Mucosa of gallbladder (tissue), 1 donor: ENCODE results near the gene TMPRSS2. TPM values are rescaled to one million over a fixed set of nuclear protein-coding genes. Genes with fewer than 3 reads are reported as not detected.
A peak's percentile ranks its signal among the peaks of the same experiment; 100 is the strongest.
"Not testable (repeated sequence)": the region's sequence is repeated elsewhere in the genome, so short reads cannot be mapped to it uniquely, and the experiment has no call there.

ENCODE experiments used
- DNase-seq: peaks from one replicate; pipeline ENCODE4 v3.0.0-alpha.2; 2020; ENCODE audit warnings: low spot score
- total RNA-seq: library from RNA; stranded (reverse); gene quantifications from one replicate; pipeline ENCODE4 v1.2.1, GENCODE V29; 2021
- donor health status: DM: no; HTN: no; CAD: no.

The TMPRSS2 gene
- total RNA-seq, 1 donor from 2014 or later, result 147 TPM

DNA sequence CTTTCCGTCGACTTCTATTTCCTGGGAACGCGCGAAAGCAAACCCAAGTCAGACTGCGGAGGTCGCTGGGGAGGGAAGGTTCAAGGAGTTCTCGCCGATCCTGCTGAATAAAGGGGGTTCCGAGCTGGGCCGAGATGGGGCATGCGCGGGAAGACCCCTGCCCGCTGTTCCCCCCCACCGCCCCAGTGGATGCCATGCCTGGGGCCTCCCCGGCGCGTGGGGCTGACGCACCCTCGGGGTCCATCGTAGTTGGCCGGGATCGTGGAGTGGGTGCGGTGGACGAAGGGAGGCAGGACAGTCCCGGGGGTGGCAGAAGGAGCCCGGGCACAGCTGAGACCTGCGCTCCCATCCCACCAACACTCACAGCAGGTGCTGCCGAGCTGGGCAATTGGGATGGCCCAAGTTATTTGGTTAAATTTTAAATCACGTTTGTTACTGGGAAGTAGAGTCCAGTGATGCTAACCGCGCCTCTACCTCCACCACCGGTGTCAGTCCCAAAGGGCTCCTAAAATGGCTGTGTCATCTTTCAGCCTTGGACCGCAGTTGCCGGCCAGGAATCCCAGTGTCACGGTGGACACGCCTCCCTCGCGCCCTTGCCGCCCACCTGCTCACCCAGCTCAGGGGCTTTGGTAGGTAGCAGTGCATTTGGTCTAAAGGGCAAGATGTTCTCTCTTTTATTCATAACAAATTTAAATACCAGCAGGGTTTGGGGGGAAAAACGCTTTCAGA lies 81.1 kb downstream of the TMPRSS2 start:
- no peak for DNase-seq

GRCh38 chr21:41425954-41426675 lies 81.8 kb downstream of the TMPRSS2 start, which contains the start of gene MX1:
Gene MX1, plus strand, starts transcription at chr21:41426239. Its CDS starts 5,832 bp downstream, at chr21:41432071.
- DNase-seq, result peak; percentile 74

DNA sequence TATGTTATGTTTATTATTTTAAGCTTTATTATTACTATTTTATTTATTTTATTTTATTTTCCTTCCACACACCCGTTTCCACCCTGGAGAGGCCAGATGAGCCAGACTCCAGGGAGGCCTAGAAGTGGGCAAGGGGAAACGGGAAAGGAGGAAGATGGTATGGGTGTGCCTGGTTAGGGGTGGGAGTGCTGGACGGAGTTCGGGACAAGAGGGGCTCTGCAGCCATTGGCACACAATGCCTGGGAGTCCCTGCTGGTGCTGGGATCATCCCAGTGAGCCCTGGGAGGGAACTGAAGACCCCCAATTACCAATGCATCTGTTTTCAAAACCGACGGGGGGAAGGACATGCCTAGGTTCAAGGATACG lies 82.4 kb downstream of the TMPRSS2 start:
- DNase-seq, result no peak

- not testable (repeated sequence) for DNase-seq
These were observed 84.7 kb downstream of the TMPRSS2 start for GRCh38 chr21:41423305-41423636.

DNA sequence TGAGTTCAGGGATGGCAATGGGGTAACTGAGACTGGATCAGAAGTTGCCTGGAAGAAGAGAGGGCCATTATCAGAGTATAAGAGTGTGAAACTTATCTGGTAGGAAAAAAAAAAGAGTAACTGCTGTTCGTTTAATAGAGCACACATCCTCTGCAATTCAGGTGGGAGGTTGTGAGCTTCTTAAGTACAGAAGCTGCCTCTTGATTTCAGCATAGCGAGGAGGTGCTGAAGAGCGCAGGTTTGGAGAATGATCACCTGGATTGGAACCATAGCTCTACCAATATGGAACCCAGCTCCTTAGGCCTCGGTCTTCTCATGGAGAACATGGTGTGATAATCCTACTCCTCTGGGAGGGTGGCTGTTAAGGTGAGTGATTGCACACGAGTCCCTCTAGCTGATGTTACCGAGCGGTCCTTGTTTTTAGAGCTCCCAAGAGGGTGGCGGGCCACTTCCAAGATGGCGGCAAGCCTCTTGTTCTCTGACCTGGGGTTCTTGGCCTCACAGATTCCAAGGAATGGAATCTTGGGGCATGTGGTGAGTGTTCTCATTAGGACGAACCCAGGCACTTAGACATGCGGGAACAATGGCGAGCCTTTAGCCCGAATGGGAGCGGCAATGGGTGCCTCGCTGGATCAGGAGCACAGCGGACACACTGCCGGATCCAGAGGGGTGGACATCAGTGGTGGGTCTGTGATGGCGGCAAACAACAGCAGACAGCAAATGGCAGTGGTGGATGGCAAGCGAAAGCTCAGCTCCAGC lies 85.2 kb downstream of the TMPRSS2 start:
- no peak for DNase-seq

DNA sequence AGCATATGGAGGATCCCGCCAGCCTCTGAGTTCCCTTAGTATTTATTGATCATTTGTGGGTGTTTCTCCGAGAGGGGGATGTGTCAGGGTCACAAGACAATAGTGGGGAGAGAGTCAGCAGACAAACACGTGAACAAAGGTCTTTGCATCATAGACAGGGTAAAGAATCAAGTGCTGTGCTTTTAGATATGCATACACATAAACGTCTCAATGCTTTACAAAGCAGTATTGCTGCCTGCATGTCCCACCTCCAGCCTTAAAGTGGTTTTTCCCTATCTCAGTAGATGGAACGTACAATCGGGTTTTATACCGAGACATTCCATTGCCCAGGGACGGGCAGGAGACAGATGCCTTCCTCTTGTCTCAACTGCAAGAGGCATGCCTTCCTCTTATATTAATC lies 87.0 kb downstream of the TMPRSS2 start:
- DNase-seq, result peak; percentile 38

- peak; percentile 86 for DNase-seq
These were observed 87.8 kb downstream of the TMPRSS2 start for GRCh38 chr21:41419921-41420862.

DNA sequence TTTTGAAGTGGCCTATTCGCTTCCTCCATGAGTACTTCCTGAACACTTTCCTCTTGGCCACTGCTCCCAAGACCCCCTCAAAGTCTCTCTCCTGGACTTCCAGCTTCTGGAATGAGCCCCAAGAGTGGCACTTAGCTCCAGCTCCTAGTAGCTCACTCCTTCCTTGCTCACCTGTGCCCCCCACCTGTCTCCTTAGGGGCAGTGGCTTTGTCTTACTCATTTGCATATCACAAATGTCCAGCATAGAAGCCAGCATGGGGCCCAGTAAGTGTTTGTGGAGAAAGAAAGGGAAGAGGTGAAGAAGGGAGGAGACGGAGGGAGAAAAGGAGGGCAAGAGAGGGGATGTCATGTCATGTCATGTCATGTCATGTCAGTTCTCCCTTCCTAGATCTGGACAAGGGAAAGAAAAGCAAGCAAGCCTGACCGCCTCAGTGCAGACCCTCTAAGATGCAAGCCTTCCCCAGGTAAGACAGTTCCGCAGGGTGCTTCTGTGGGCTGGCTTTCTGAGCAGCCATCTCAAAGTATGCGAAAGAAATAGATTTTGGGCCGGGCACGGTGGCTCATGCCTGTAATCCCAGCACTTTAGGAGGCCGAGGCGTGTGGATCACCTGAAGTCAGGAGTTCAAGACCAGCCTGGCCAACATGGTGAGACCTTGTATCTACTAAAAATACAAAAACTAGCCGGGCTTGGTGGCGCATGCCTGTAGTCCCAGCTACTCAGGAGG lies 88.8 kb downstream of the TMPRSS2 start:
- no peak for DNase-seq

DNA sequence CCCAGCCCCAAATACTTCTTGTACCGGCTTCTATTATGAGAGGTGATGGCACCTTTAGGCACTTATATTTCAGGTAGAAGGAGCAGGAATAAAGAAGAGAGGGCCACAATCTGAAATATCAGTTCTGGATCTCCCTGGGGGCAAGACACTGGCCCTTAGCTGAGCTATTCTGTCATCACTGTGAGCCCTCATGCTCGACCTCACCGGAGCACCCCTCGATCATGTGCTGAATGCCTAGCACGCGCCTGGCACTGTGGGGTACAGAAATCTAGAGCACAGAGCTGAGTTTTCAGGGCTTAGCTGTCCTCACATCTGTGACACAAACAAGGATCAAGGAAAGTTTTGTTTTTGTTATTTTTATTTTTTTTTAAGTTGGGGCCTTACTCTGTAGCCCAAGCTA lies 89.6 kb downstream of the TMPRSS2 start:
- no peak for DNase-seq

GRCh38 chr21:41417505-41417904 lies 90.5 kb downstream of the TMPRSS2 start:
- not testable (repeated sequence) for DNase-seq

Other genes starting within 250 kb of the TMPRSS2 start
- 43.1 TPM for gene FAM3B, start 191.4 kb downstream of the TMPRSS2 start, total RNA-seq
- gene MX2, start 146.1 kb downstream of the TMPRSS2 start, total RNA-seq, result 18.1 TPM
- 35.1 TPM for gene MX1, start 81.9 kb downstream of the TMPRSS2 start, total RNA-seq